Measurements from ENCODE around the gene PFKM.

The PFKM gene

GRCh38 chr12:48189331-48190125 is 70.4 kb downstream of the PFKM start:
- DNase-seq, result no peak

- DNase-seq, result no peak
Measured at GRCh38 chr12:48191096-48191495, 71.9 kb downstream of the PFKM start.

GRCh38 chr12:48192861-48193260 is 73.7 kb downstream of the PFKM start:
- no peak for DNase-seq

- no peak for DNase-seq
Measured at GRCh38 chr12:48193623-48194022, 74.5 kb downstream of the PFKM start.

- no peak for DNase-seq
Measured at GRCh38 chr12:48194799-48195201, 75.6 kb downstream of the PFKM start.
